ENCODE measurements around the gene WRAP73. TPM values are rescaled to one million over a fixed set of nuclear protein-coding genes. Genes with fewer than 3 reads are reported as not detected.

WRAP73 gene
- total and polyA plus RNA-seq, 9 of the 15 experiments (the other 6 are each of a cell fraction or from before 2014, with no cell fraction given), result 4.3 to 51.8 (median 30.1) TPM

DNA sequence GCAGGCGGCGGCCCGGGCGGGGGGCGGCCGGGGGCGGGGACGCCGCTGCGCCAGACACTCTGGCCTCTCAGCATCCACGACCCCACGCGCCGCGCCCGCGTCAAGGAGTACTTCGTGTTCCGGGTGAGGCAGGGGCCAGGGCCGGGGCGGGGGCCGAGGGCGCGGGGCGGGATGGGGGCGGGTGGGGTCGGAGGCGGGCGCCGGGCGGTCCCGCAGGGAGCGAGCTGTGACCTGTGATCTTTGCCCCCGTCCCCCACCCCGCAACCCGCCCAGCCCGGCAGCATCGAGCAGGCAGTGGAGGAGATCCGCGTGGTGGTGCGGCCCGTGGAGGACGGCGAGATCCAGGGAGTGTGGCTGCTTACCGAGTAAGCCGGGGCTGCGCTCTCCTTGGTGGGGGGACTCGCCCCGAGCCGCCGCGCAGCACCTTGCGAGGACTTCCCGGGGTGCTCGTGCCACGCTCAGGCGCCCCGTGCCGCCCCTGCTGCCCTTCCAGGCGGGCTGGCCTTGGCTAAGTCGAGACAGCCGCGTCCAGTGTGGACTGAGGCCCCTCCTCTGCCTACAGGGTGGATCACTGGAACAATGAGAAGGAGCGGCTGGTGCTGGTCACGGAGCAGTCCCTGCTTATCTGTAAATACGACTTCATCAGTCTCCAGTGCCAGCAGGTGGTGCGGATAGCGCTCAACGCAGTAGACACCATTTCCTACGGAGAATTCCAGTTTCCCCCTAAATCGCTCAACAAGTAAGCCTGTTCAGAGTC, 24.6 kb downstream of the WRAP73 start (continued):
- TF ChIP-seq, protein P1, sequence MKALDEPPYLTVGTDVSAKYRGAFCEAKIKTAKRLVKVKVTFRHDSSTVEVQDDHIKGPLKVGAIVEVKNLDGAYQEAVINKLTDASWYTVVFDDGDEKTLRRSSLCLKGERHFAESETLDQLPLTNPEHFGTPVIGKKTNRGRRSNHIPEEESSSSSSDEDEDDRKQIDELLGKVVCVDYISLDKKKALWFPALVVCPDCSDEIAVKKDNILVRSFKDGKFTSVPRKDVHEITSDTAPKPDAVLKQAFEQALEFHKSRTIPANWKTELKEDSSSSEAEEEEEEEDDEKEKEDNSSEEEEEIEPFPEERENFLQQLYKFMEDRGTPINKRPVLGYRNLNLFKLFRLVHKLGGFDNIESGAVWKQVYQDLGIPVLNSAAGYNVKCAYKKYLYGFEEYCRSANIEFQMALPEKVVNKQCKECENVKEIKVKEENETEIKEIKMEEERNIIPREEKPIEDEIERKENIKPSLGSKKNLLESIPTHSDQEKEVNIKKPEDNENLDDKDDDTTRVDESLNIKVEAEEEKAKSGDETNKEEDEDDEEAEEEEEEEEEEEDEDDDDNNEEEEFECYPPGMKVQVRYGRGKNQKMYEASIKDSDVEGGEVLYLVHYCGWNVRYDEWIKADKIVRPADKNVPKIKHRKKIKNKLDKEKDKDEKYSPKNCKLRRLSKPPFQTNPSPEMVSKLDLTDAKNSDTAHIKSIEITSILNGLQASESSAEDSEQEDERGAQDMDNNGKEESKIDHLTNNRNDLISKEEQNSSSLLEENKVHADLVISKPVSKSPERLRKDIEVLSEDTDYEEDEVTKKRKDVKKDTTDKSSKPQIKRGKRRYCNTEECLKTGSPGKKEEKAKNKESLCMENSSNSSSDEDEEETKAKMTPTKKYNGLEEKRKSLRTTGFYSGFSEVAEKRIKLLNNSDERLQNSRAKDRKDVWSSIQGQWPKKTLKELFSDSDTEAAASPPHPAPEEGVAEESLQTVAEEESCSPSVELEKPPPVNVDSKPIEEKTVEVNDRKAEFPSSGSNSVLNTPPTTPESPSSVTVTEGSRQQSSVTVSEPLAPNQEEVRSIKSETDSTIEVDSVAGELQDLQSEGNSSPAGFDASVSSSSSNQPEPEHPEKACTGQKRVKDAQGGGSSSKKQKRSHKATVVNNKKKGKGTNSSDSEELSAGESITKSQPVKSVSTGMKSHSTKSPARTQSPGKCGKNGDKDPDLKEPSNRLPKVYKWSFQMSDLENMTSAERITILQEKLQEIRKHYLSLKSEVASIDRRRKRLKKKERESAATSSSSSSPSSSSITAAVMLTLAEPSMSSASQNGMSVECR (CRISPR knock-in tag; IDR thresholded peaks at IDR 0.05), result peak; percentile 49; the same call in 1 of the 2 replicates
- TF ChIP-seq HNRNPK (IDR thresholded peaks at IDR 0.05; ENCODE audit: low read depth, low read length, poor library complexity, severe bottlenecking) (no peak), ZNF134 (CRISPR knock-in tag; conservative IDR thresholded peaks at IDR 0.05) (no peak), FOXP4 (CRISPR knock-in tag; IDR thresholded peaks at IDR 0.05; ENCODE audit: borderline replicate concordance) (no peak; the same call in 1 of the 2 replicates), MEF2D (tag; conservative IDR thresholded peaks at IDR 0.05; ENCODE audit: low read depth) (no peak), XRCC5 (IDR thresholded peaks at IDR 0.05; ENCODE audit: low read depth, low read length) (no peak), PHF21A (IDR thresholded peaks at IDR 0.05; ENCODE audit: borderline replicate concordance, low read depth) (no peak), MYNN (IDR thresholded peaks at IDR 0.05) (0 out of 2 replicates have a peak, but pooled peaks have one; percentile 26), MYNN (CRISPR knock-in tag; IDR thresholded peaks at IDR 0.05) (no peak), ZKSCAN3 (CRISPR knock-in tag; IDR thresholded peaks at IDR 0.05) (no peak), NFIC (IDR thresholded peaks at IDR 0.05) (peak; percentile 21; the same call in 1 of the 2 replicates), TEAD4 (IDR thresholded peaks at IDR 0.05; ENCODE audit: low read length) (peak; percentile 78), TEAD4 (CRISPR knock-in tag; IDR thresholded peaks at IDR 0.05; ENCODE audit: borderline replicate concordance) (no peak), PYGO2 (tag; IDR thresholded peaks at IDR 0.05) (no peak), SRSF7 (optimal IDR thresholded peaks at IDR 0.05; ENCODE audit: low read depth, low read length) (no peak)
